Measurements from ENCODE around the gene SLC23A1.

DNA sequence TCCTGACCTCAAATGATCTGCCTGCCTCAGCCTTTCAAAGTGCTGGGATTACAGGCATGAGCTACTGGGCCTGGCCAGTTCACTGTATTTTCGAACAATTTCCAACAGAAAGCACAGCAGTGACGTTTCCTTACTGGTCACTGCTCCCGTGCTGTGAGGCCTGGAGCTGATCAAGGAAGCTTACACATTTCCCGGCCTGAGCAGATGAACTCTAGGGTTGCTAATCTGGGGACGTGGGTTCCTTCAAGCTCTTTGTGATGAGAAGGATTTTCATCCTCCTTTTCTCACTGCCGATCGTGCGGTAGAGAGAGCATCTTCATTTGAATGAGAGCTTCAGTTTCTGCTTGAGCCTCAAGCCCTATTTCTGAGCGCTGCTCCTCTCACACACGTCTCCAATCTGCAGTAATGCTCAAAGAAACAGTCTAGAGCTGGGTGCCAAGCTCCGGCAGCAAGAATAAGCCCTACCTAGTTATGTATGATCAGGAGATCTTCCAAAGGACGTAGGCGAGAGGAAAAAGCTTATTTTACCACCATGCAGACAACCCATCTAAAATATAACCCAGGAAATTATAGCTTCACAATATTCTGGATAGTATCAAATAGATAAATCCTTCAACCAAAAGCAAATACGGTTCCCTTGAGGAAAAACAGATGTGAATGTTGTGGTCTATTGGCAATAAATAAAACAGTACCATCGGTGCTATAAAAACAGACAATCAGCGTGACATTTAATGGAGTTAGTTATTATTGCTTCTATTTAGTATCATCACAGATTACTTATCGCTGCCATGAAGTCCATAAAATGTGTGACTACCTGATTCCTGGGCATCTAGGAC lies 28.1 kb upstream of the SLC23A1 start:
- no peak for TF ChIP-seq POLR2A (IDR thresholded peaks at IDR 0.05)
- TF ChIP-seq, protein P1, sequence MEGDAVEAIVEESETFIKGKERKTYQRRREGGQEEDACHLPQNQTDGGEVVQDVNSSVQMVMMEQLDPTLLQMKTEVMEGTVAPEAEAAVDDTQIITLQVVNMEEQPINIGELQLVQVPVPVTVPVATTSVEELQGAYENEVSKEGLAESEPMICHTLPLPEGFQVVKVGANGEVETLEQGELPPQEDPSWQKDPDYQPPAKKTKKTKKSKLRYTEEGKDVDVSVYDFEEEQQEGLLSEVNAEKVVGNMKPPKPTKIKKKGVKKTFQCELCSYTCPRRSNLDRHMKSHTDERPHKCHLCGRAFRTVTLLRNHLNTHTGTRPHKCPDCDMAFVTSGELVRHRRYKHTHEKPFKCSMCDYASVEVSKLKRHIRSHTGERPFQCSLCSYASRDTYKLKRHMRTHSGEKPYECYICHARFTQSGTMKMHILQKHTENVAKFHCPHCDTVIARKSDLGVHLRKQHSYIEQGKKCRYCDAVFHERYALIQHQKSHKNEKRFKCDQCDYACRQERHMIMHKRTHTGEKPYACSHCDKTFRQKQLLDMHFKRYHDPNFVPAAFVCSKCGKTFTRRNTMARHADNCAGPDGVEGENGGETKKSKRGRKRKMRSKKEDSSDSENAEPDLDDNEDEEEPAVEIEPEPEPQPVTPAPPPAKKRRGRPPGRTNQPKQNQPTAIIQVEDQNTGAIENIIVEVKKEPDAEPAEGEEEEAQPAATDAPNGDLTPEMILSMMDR (IDR thresholded peaks at IDR 0.05): no peak

All from testis (tissue), 2 donors.